ENCODE results near the gene CLTCL1. TPM values are rescaled to one million over a fixed set of nuclear protein-coding genes. Genes with fewer than 3 reads are reported as not detected.

Gene CLTCL1
- total RNA-seq, 1 experiment from 2014 or later = 7.1 TPM

DNA sequence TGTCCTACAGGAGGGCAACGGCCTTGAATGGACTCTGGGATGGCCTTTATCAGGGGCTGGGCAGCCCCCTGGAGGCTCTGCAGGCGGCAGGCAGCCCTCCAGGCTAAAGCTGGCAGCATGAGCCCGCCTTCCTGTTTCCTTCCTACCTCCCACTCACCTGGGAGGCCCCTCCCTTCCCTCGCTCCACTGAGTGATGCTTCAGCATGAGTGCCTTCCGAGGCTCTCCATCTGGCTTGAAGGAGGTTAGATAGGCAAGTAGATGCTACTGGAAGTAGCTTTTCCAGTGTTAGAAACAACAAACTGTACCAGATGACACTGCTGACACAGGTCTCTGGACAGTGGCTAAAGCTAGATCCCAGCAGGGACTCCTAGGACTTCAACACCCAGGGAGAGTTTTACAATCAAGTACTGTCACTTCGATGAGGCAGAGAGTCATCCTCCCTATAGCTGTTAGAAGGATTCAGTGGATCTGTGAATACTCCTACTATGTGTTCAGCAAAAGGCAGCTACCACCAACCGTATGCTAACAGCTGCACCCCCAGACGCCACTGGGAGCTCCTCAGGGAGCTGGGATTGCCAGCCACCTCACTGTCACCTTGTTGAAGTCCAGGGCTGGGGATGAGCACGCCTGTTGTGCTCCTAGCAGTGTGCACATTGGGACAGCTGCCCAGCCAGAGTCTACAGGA is 108.9 kb downstream of the CLTCL1 start:
- BruUV-seq (replicated peaks) = no TSS peak
- intact Hi-C loops (cut with micrococcal nuclease) = no loop called here
- POLR2A ChIA-PET = no interaction called here
- Histone ChIP-seq H3K79me2 (ENCODE audit: insufficient read depth, low read length) (peaks cover 6% of the 10 kb centered on the region; the same call in 1 of the 2 replicates), H3K9me2 (ENCODE audit: insufficient read depth) (no peaks in the 10 kb centered on the region), H3K4me3 (replicated peaks in 1 of 2; ENCODE audit: low read depth in 1 of 2, low read length in 2 of 2) (no peak overlapping the region), H3K4me1 (ENCODE audit: control insufficient read depth in 1 of 2, insufficient read depth in 2 of 2, low read length in 2 of 2) (peaks cover 2 to 23% of the 10 kb centered on the region in 2 experiments; a peak in 3 of 4 replicates), H4K20me1 (ENCODE audit: insufficient read depth) (no peaks in the 10 kb centered on the region), H3K9me3 (ENCODE audit: control insufficient read depth in 1 of 2, insufficient read depth in 1 of 2, low read depth in 1 of 2, low read length in 2 of 2) (no peaks in the 10 kb centered on the region), H3K27me3 (ENCODE audit: insufficient read depth, low read length) (no peaks in the 10 kb centered on the region), H2AFZ (ENCODE audit: low read depth, low read length, poor library complexity, severe bottlenecking) (no peak overlapping the region), H3K36me3 (ENCODE audit: control insufficient read depth in 1 of 2, insufficient read depth in 2 of 2, low read length in 2 of 2) (no peaks in the 10 kb centered on the region), H3K27ac (ENCODE audit: low read depth, low read length) (no peak overlapping the region), H3K9ac (ENCODE audit: low read length) (no peak overlapping the region), H3K4me2 (ENCODE audit: low read length) (no peak overlapping the region)
- CTCF ChIA-PET = no interaction called here
- ATAC-seq (no peak), DNase-seq (ENCODE audit: low read depth, low spot score) (no peak)
- RAD21 ChIA-PET (ENCODE audit: low non-redundant PET in 1 of 2, low total read pairs in 2 of 2, uncharacterized antibody in 2 of 2, unreplicated experiment in 2 of 2) = no interaction called here
- TF ChIP-seq ELF1 (IDR thresholded peaks at IDR 0.05; ENCODE audit: borderline replicate concordance, low read depth) = no peak
- TF ChIP-seq EGR1 (IDR thresholded peaks at IDR 0.05; ENCODE audit: low read depth) = no peak
- TF ChIP-seq SIN3A (IDR thresholded peaks at IDR 0.05; ENCODE audit: low read depth) = no peak
- TF ChIP-seq YY1 (IDR thresholded peaks at IDR 0.05; ENCODE audit: extremely low read depth, insufficient replicate concordance, low read depth, low read length) = no peak
- no peak for TF ChIP-seq ZBTB33 (IDR thresholded peaks at IDR 0.05; ENCODE audit: extremely low read depth, insufficient replicate concordance, low read length)
- no peak for TF ChIP-seq POLR2A (IDR thresholded peaks at IDR 0.05; ENCODE audit: borderline replicate concordance, extremely low read depth, insufficient read depth, insufficient read length)
- no peak for TF ChIP-seq EZH2 (IDR thresholded peaks at IDR 0.05)
- no peak for TF ChIP-seq JUND (IDR thresholded peaks at IDR 0.05)
- TF ChIP-seq, protein P1, sequence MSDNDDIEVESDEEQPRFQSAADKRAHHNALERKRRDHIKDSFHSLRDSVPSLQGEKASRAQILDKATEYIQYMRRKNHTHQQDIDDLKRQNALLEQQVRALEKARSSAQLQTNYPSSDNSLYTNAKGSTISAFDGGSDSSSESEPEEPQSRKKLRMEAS (IDR thresholded peaks at IDR 0.05) = no peak
- no peak for TF ChIP-seq RAD21 (IDR thresholded peaks at IDR 0.05; ENCODE audit: low read depth)
- no peak for TF ChIP-seq TCF7L2 (IDR thresholded peaks at IDR 0.05; ENCODE audit: borderline replicate concordance, extremely low read depth, insufficient read depth, insufficient read length)
- no peak for TF ChIP-seq POLR2AphosphoS5 (IDR thresholded peaks at IDR 0.05; ENCODE audit: low read depth, low read length)
- no peak for TF ChIP-seq SRF (IDR thresholded peaks at IDR 0.05; ENCODE audit: low read depth)
- TF ChIP-seq ZFX (IDR thresholded peaks at IDR 0.05) = no peak
- no peak for TF ChIP-seq CEBPB (IDR thresholded peaks at IDR 0.05; ENCODE audit: low read depth)
- TF ChIP-seq EZH2phosphoT487 (IDR thresholded peaks at IDR 0.05; ENCODE audit: borderline replicate concordance) = no peak
- TF ChIP-seq ZNF274 (IDR thresholded peaks at IDR 0.05; ENCODE audit: low read depth, low read length) = no peak
- no peak for TF ChIP-seq FOSL1 (IDR thresholded peaks at IDR 0.05; ENCODE audit: low read depth)
- TF ChIP-seq, protein P2, sequence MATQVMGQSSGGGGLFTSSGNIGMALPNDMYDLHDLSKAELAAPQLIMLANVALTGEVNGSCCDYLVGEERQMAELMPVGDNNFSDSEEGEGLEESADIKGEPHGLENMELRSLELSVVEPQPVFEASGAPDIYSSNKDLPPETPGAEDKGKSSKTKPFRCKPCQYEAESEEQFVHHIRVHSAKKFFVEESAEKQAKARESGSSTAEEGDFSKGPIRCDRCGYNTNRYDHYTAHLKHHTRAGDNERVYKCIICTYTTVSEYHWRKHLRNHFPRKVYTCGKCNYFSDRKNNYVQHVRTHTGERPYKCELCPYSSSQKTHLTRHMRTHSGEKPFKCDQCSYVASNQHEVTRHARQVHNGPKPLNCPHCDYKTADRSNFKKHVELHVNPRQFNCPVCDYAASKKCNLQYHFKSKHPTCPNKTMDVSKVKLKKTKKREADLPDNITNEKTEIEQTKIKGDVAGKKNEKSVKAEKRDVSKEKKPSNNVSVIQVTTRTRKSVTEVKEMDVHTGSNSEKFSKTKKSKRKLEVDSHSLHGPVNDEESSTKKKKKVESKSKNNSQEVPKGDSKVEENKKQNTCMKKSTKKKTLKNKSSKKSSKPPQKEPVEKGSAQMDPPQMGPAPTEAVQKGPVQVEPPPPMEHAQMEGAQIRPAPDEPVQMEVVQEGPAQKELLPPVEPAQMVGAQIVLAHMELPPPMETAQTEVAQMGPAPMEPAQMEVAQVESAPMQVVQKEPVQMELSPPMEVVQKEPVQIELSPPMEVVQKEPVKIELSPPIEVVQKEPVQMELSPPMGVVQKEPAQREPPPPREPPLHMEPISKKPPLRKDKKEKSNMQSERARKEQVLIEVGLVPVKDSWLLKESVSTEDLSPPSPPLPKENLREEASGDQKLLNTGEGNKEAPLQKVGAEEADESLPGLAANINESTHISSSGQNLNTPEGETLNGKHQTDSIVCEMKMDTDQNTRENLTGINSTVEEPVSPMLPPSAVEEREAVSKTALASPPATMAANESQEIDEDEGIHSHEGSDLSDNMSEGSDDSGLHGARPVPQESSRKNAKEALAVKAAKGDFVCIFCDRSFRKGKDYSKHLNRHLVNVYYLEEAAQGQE (IDR thresholded peaks at IDR 0.05; ENCODE audit: low read depth) = no peak
- TF ChIP-seq, protein P3, sequence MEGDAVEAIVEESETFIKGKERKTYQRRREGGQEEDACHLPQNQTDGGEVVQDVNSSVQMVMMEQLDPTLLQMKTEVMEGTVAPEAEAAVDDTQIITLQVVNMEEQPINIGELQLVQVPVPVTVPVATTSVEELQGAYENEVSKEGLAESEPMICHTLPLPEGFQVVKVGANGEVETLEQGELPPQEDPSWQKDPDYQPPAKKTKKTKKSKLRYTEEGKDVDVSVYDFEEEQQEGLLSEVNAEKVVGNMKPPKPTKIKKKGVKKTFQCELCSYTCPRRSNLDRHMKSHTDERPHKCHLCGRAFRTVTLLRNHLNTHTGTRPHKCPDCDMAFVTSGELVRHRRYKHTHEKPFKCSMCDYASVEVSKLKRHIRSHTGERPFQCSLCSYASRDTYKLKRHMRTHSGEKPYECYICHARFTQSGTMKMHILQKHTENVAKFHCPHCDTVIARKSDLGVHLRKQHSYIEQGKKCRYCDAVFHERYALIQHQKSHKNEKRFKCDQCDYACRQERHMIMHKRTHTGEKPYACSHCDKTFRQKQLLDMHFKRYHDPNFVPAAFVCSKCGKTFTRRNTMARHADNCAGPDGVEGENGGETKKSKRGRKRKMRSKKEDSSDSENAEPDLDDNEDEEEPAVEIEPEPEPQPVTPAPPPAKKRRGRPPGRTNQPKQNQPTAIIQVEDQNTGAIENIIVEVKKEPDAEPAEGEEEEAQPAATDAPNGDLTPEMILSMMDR (IDR thresholded peaks at IDR 0.05 in 2 of 3, conservative IDR thresholded peaks at IDR 0.05 in 1 of 3; ENCODE audit: borderline replicate concordance in 1 of 3, insufficient read depth in 1 of 3, low read depth in 2 of 3, low read length in 2 of 3) = no peak
